ENCODE measurements around the gene HYPK. TPM values are rescaled to one million over a fixed set of nuclear protein-coding genes. Genes with fewer than 3 reads are reported as not detected.

Gene HYPK
- total RNA-seq, 2 donors from 2014 or later = 11.3 to 18.5 TPM

GRCh38 chr15:43779016-43779415, 21.4 kb upstream of the HYPK start:
- Histone ChIP-seq H3K9me3 (ENCODE audit: control insufficient read depth, low read length) (no peaks in the 10 kb centered on the region), H3K27ac (ENCODE audit: low read depth, low read length) (no peak overlapping the region), H3K9ac (ENCODE audit: extremely low read depth, low read length, poor library complexity, severe bottlenecking) (no peak overlapping the region), H3K36me3 (ENCODE audit: control insufficient read depth, insufficient read depth, low read length) (peaks cover 8% of the 10 kb centered on the region), H3K27me3 (ENCODE audit: control insufficient read depth, insufficient read depth, low read length, poor library complexity, severe bottlenecking) (no peaks in the 10 kb centered on the region), H3K4me1 (ENCODE audit: control insufficient read depth, insufficient read depth, low read length) (no peaks in the 10 kb centered on the region), H3K4me3 (ENCODE audit: low read length) (no peak overlapping the region)
- Mint-ChIP-seq H3K4me3 (no peak overlapping the region), H3K27me3 (ENCODE audit: insufficient read depth) (peaks cover 19% of the 10 kb centered on the region), H3K9me3 (peaks cover under 1% of the 10 kb centered on the region), H3K36me3 (ENCODE audit: low read depth) (peaks cover 1% of the 10 kb centered on the region), H3K4me1 (peaks cover 12% of the 10 kb centered on the region), H3K27ac (no peak overlapping the region)
- 79 to 100% methylated on average over 1 of the region's 1 CpG for WGBS, 2 experiments (ENCODE audit: insufficient coverage in 1 of 2, insufficient read length in 1 of 2)
- no peak for TF ChIP-seq CTCF (conservative IDR thresholded peaks at IDR 0.05)
- DNase-seq = no peak

- no peak for TF ChIP-seq CTCF (conservative IDR thresholded peaks at IDR 0.05)
- no peak overlapping the region for H3K27ac ChIP-seq (ENCODE audit: low read depth, low read length)
- no peak overlapping the region for H3K27ac Mint-ChIP-seq
- H3K9ac ChIP-seq (ENCODE audit: extremely low read depth, low read length, poor library complexity, severe bottlenecking) = no peak overlapping the region
- peaks cover 4% of the 10 kb centered on the region for H3K9me3 Mint-ChIP-seq
- no peak overlapping the region for H3K4me3 Mint-ChIP-seq
- peaks cover under 1% of the 10 kb centered on the region for H3K4me1 ChIP-seq (ENCODE audit: control insufficient read depth, insufficient read depth, low read length)
- no peak for DNase-seq
- peaks cover 2% of the 10 kb centered on the region for H3K27me3 Mint-ChIP-seq (ENCODE audit: insufficient read depth)
- no peak overlapping the region for H3K4me3 ChIP-seq (ENCODE audit: low read length)
- 71 to 100% methylated on average over 2 to 3 of the region's 3 CpGs for WGBS, 2 experiments (ENCODE audit: insufficient coverage in 1 of 2, insufficient read length in 1 of 2)
- H3K36me3 Mint-ChIP-seq (ENCODE audit: low read depth) = peaks cover 14% of the 10 kb centered on the region
- no peaks in the 10 kb centered on the region for H3K27me3 ChIP-seq (ENCODE audit: control insufficient read depth, insufficient read depth, low read length, poor library complexity, severe bottlenecking)
- H3K9me3 ChIP-seq (ENCODE audit: control insufficient read depth, low read length) = no peaks in the 10 kb centered on the region
- H3K4me1 Mint-ChIP-seq = peaks cover 14% of the 10 kb centered on the region
- peaks cover 14% of the 10 kb centered on the region for H3K36me3 ChIP-seq (ENCODE audit: control insufficient read depth, insufficient read depth, low read length)
These were observed 11.0 kb upstream of the HYPK start for GRCh38 chr15:43789409-43789808.

GRCh38 chr15:43791993-43792760, 8.2 kb upstream of the HYPK start, which contains the start of gene SERF2:
Gene SERF2 (plus strand): TSS chr15:43792320. CDS start chr15:43792377, 57 bp downstream.
- DNase-seq = peak; percentile 100
- no peaks in the 10 kb centered on the region for H3K27me3 Mint-ChIP-seq (ENCODE audit: insufficient read depth)
- Histone ChIP-seq H3K9me3 (ENCODE audit: control insufficient read depth, low read length) (no peaks in the 10 kb centered on the region), H3K36me3 (ENCODE audit: control insufficient read depth, insufficient read depth, low read length) (peaks cover 40% of the 10 kb centered on the region), H3K9ac (ENCODE audit: extremely low read depth, low read length, poor library complexity, severe bottlenecking) (peak within 1 kb of the TSS; percentile 98), H3K4me1 (ENCODE audit: control insufficient read depth, insufficient read depth, low read length) (peaks cover 15% of the 10 kb centered on the region), H3K27me3 (ENCODE audit: control insufficient read depth, insufficient read depth, low read length, poor library complexity, severe bottlenecking) (no peaks in the 10 kb centered on the region), H3K4me3 (ENCODE audit: low read length) (peak within 1 kb of the TSS; percentile 96), H3K27ac (ENCODE audit: low read depth, low read length) (peak within 1 kb of the TSS; percentile 79)
- peak within 1 kb of the TSS; percentile 99 for H3K4me3 Mint-ChIP-seq
- peaks cover 38% of the 10 kb centered on the region for H3K4me1 Mint-ChIP-seq
- WGBS, 2 experiments (ENCODE audit: insufficient coverage in 1 of 2, insufficient read length in 1 of 2) = 0 to 1% methylated on average over 27 to 66 of the region's 66 CpGs
- no peak for TF ChIP-seq CTCF (conservative IDR thresholded peaks at IDR 0.05)
- no peaks in the 10 kb centered on the region for H3K9me3 Mint-ChIP-seq
- peak within 1 kb of the TSS; percentile 99 for H3K27ac Mint-ChIP-seq
- peaks cover 37% of the 10 kb centered on the region for H3K36me3 Mint-ChIP-seq (ENCODE audit: low read depth)
